Nasal cavity respiratory epithelium epithelial cell of viscerocranial mucosa (primary cell): ENCODE results near the gene CCDC63. TPM values are rescaled to one million over a fixed set of nuclear protein-coding genes. Genes with fewer than 3 reads are reported as not detected.

ENCODE experiments used
- total RNA-seq: library from RNA; depleted of rRNA; stranded (reverse); fragments of >200 nt; gene quantifications from 2 replicates; pipeline ENCODE4 v1.2.3, GENCODE V29; 2014

Gene CCDC63
- total RNA-seq: not detected in 2 replicates

DNA sequence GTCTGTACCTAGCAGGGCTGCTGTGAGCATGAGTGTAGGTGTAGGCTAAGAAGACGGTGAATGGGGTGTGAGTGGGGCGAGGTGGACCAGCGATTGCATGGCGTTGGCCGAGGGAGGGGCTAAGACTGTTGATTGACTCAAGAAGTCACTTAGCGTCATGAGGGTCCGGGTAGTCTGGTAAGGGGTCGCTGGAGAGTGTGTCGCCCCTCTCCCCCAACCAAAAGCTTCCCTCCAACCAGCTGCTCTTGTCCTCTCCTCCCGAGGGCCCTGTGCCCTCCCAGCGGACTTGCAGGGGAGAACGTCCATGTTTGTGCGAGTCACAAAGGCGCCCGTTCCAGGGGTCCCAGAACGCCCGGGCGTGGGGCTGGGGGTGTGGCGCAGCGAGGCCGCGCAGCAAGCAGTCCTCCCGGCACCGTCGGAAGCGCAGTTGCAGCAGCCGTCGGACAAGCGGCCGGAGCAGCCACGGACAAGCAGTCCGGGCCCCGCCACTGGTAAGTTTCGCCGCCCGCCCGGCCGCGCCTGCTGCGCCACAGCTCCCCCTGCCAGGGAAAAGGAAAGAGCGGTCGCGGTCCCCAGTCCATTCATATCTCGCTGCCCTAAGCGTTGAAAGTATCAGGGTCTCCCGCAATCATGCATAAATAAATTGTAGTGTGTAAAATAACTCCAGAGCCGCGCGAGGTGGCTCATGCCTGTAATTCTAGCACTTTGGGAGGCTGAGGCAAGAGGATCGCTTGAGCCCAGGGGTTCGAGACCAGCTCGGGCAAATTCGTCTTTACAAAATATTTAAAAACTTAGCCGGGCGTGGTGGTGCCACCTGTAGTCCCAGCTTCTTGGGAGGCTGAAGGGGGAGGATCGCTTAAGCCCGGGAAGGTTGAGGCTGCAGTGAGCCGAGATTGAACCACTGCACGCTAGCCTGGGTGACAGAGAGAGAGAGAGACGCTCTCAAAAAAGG lies at the start of gene CCDC63:
Gene CCDC63, plus strand, starts transcription at position 373 of the 952 bp plus-strand sequence. CDS start 5,968 bp downstream, outside the sequence.

DNA sequence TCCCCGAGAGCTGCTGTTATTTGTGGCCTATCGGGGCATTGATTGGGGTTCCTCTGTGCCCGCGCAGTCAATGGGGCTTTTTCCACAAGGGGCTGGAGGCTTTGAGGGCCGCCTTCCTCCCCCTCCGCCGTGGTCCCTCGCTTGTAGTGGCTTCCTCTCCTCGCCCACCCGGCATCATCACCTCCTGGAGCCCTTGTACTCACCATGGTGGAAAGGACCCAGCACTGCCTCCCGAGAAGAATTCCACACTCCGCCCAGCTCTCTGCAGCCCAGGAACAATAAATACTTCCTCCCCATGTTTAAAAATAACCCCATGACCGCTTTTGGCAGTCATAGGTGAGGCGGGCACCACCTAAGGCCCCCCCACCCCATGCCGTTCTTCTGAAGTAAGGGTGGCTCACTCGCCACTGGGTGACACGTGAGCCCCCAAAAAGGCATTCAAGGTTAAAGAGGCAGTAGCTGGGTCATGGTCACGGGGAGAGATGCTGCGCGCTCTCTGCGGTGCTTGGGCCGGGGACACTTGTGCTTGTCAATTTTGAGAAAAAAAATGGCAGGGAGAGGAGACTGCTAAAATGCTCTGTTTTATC lies 73.6 kb downstream of the CCDC63 start, which contains the start of gene MYL2:
Gene MYL2, minus strand, starts transcription at position 256 of the 587 bp plus-strand sequence. Its CDS starts 50 bp downstream, at position 206.

Other genes starting within 250 kb of the CCDC63 start
- gene TCTN1, start 232.9 kb upstream of the CCDC63 start, total RNA-seq: 4.8 and 20.9 TPM in 2 replicates
- gene HVCN1, start 157.9 kb upstream of the CCDC63 start, total RNA-seq: 0.34 and 2.4 TPM in 2 replicates
- 75.9 and 80.0 TPM in 2 replicates for gene PPP1CC, start 104.1 kb upstream of the CCDC63 start, total RNA-seq
- not detected in 2 replicates for gene MYL2, start 73.6 kb downstream of the CCDC63 start, total RNA-seq
- gene CUX2, start 187.2 kb downstream of the CCDC63 start, total RNA-seq: under 0.01 and 0.14 TPM in 2 replicates